ENCODE results near the gene KCTD16. TPM values are rescaled to one million over a fixed set of nuclear protein-coding genes. Genes with fewer than 3 reads are reported as not detected.

Gene KCTD16
- total RNA-seq, 2 donors from 2014 or later: 3.4 to 4.3 TPM

DNA sequence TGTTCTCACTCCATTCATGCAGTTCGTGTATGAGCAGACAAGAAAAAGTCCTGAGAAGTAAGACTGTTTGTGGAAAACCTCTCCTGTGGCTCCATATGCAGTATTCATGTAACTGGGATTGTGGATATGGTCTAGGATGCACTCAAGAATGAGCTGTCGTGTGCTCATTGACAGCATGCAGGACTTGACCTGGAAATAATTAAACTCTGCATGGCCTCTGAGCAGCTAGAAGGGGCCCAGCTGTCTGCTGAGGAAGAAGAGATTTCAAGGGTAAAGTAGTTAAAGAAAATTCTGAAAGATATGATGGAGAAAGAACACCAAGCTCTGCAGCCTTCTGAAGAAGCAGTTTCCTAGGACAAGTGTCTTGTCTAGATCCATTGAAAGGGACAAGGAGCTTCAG, 89.4 kb downstream of the KCTD16 start:
- Histone ChIP-seq H3K27me3 (no peaks in the 10 kb centered on the region), H3K4me3 (no peak overlapping the region), H3K27ac (no peak overlapping the region), H3K36me3 (replicated peaks in 1 of 2; ENCODE audit: insufficient read depth in 1 of 2, low read depth in 2 of 2) (no peaks in the 10 kb centered on the region), H3K9me3 (no peaks in the 10 kb centered on the region), H3K4me1 (peaks cover 13% of the 10 kb centered on the region)
- DNase-seq (no peak), ATAC-seq (no peak)
- 45 to 56% methylated on average over 2 of the region's 2 CpGs for WGBS, 2 donors
- intact Hi-C loops (cut with DNase I): no loop called here
- TF ChIP-seq, protein P1, sequence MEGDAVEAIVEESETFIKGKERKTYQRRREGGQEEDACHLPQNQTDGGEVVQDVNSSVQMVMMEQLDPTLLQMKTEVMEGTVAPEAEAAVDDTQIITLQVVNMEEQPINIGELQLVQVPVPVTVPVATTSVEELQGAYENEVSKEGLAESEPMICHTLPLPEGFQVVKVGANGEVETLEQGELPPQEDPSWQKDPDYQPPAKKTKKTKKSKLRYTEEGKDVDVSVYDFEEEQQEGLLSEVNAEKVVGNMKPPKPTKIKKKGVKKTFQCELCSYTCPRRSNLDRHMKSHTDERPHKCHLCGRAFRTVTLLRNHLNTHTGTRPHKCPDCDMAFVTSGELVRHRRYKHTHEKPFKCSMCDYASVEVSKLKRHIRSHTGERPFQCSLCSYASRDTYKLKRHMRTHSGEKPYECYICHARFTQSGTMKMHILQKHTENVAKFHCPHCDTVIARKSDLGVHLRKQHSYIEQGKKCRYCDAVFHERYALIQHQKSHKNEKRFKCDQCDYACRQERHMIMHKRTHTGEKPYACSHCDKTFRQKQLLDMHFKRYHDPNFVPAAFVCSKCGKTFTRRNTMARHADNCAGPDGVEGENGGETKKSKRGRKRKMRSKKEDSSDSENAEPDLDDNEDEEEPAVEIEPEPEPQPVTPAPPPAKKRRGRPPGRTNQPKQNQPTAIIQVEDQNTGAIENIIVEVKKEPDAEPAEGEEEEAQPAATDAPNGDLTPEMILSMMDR (IDR thresholded peaks at IDR 0.05): no peak
- TF ChIP-seq POLR2A (IDR thresholded peaks at IDR 0.05): no peak

DNA sequence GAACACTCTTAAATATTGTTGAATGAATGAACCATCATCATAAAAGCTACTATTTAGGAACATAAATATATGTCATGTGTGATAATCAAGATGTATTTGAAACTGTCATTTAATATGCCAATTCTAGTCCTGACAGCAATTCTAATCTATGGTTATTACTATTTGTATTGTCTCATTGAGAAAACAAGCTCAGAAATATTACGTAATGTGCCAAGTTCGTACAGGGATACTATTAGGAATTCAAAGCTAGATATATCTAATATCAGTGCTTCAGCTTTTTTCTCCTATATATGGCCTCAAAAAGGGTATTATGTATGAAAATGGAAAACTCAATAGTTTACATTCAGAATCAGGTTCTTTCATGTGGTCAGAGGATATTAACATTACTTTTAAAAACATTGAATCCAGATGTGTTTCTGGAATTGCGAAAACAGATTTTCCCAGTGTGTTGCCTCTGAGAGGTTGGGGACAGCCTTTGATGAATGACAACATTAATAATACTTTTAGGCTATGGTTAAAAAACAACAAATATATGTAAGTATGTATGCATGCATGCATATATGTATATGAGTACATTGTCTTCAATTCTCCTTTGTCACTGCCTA, 95.1 kb downstream of the KCTD16 start:
- ATAC-seq (peak; percentile 59), DNase-seq (no peak)
- intact Hi-C loops (cut with DNase I): no loop called here
- no peaks in the 10 kb centered on the region for H3K9me3 ChIP-seq
- H3K36me3 ChIP-seq (replicated peaks in 1 of 2; ENCODE audit: insufficient read depth in 1 of 2, low read depth in 2 of 2): no peaks in the 10 kb centered on the region
- H3K27ac ChIP-seq: peak overlapping the region in 3 of 4 donors; percentile 31 to 60 (median 58)
- H3K4me1 ChIP-seq: peaks cover 36% of the 10 kb centered on the region
- WGBS, 2 donors: 13 to 43% methylated on average over 3 of the region's 3 CpGs
- TF ChIP-seq, protein P1 (IDR thresholded peaks at IDR 0.05): no peak
- no peak for TF ChIP-seq POLR2A (IDR thresholded peaks at IDR 0.05)
- H3K4me3 ChIP-seq: no peak overlapping the region
- no peaks in the 10 kb centered on the region for H3K27me3 ChIP-seq

DNA sequence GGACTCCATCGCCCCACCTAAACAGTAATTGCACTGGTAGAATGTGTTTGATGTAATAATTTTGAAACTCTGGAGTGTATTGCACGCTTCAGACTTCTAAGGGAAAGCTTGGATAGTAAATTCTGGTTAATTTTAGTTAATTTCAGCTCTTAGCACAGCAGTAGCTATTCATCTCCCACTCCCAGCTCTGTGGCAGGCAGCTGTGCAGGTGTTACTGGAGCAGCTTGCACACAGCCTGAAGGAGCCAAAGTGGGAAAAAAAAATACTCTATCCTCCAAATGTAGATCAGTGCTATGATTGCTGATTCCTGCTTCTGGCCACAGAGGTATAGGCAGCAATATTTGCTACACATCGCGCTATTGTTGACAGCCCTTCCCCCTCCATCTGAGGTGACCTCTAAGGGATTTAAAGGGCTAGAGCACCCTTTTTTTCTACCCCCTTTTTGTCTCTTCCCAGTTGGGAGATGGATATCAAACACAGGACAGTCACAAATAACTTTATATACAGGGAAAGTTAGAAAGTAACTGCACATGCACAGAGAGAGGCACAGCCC, 97.4 kb downstream of the KCTD16 start:
- TF ChIP-seq, protein P1 (IDR thresholded peaks at IDR 0.05): no peak
- TF ChIP-seq POLR2A (IDR thresholded peaks at IDR 0.05): no peak
- intact Hi-C loops (cut with DNase I): no loop called here
- ATAC-seq (no peak), DNase-seq (peak in 1 of 4 donors; percentile 47)
- Histone ChIP-seq H3K9me3 (no peaks in the 10 kb centered on the region), H3K4me3 (no peak overlapping the region), H3K27me3 (no peaks in the 10 kb centered on the region), H3K36me3 (replicated peaks in 1 of 2; ENCODE audit: insufficient read depth in 1 of 2, low read depth in 2 of 2) (no peaks in the 10 kb centered on the region), H3K27ac (peak overlapping the region in 1 of 4 donors; percentile 13), H3K4me1 (peaks cover 30% of the 10 kb centered on the region)
- WGBS, 2 donors: 46 to 49% methylated on average over 4 of the region's 4 CpGs

DNA sequence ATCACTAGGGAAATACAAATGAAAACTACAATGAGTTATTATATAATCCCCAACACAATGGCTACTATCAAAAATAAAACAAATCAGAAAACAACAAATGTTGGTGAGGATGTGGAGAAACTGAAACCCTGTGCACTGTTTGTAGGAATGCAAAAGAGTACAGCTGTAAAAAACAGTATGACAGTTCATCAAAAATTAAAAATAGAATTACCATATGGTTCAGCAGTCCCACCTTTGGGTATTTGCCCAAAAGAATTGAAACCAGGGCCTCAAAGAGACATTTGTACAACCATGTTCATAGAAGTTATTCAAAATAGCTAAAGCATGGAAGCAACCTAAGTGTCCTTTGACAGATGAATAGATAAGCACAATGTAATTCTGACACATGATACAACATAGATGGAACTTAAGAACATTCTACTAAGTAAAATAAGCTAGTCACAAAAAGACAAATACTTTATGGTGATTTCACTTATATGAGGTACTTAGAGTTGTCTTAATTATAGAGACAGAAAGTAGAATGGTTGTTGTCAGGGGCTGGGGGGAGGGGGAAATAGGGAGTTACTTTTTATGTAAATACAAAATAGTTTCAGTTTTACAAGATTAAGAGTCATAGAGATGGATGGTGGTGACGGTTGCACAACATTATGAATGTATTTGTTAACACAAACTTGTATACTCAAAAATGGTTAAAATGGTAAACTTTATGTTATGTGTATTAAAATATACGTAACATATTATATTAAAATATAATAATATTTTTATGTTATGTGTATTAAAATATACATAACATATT, 102.8 kb downstream of the KCTD16 start:
- intact Hi-C loops (cut with DNase I): no loop called here
- no peak for ATAC-seq
- Histone ChIP-seq H3K36me3 (replicated peaks in 1 of 2; ENCODE audit: insufficient read depth in 1 of 2, low read depth in 2 of 2) (no peaks in the 10 kb centered on the region), H3K27ac (no peak overlapping the region), H3K4me1 (no peaks in the 10 kb centered on the region), H3K9me3 (no peaks in the 10 kb centered on the region), H3K27me3 (no peaks in the 10 kb centered on the region), H3K4me3 (no peak overlapping the region)
- TF ChIP-seq, protein P1 (IDR thresholded peaks at IDR 0.05): no peak
- TF ChIP-seq POLR2A (IDR thresholded peaks at IDR 0.05): no peak
- 92 to 93% methylated on average over 2 of the region's 2 CpGs for WGBS, 2 donors
- no peak for DNase-seq

Data from body of pancreas (tissue), 4 donors.